OCI-LY1 (cell line): Measurements from ENCODE around the gene ERCC2.
"Not testable (repeated sequence)": the region's sequence is repeated elsewhere in the genome, so short reads cannot be mapped to it uniquely, and the experiment has no call there.

Experiments
- H2AFZ ChIP-seq: fragments of 200-600 bp; sonication (generic), shearing (Covaris generic); 2 replicates; pipeline ENCODE4 v1.6.0; 2014; ENCODE audit warnings: antibody characterized with exemption, mild to moderate bottlenecking, low read length
- H3F3A ChIP-seq: fragments of 200-600 bp; sonication (generic), shearing (Covaris generic); 2 replicates; pipeline ENCODE4 v1.6.0; 2014; ENCODE audit warnings: mild to moderate bottlenecking, antibody characterized with exemption, low read length, moderate library complexity; ENCODE audit not compliant: insufficient read depth
- H3K27ac ChIP-seq: fragments of 200-600 bp; sonication (generic); 2 replicates; pipeline ENCODE4 v1.5.1; 2014; ENCODE audit warnings: low read length, mixed run types, mild to moderate bottlenecking, low read depth; ENCODE audit not compliant: poor library complexity, severe bottlenecking
- H3K27me3 ChIP-seq: fragments of 200-600 bp; sonication (generic); 2 replicates; pipeline ENCODE4 v1.6.0; 2014; ENCODE audit warnings: antibody characterized with exemption, mild to moderate bottlenecking, low read length, moderate library complexity; ENCODE audit not compliant: insufficient read depth
- H3K36me3 ChIP-seq: fragments of 200-600 bp; sonication (generic); 2 replicates; pipeline ENCODE4 v1.6.1; 2014; ENCODE audit warnings: mild to moderate bottlenecking, antibody characterized with exemption, low read length, moderate library complexity, mixed read lengths; ENCODE audit not compliant: insufficient read depth
- H3K4me1 ChIP-seq: fragments of 200-600 bp; sonication (generic); 2 replicates; pipeline ENCODE4 v1.5.1; 2014; ENCODE audit warnings: mild to moderate bottlenecking, low read length, moderate library complexity; ENCODE audit not compliant: insufficient read depth, severe bottlenecking
- H3K4me2 ChIP-seq: fragments of 200-600 bp; sonication (generic), shearing (Covaris generic); 2 replicates; pipeline ENCODE4 v1.6.1; 2014; ENCODE audit warnings: low read length
- H3K4me3 ChIP-seq: fragments of 200-600 bp; sonication (generic); 2 replicates; pipeline ENCODE4 v1.5.1; 2014; ENCODE audit warnings: low read length, low read depth, mild to moderate bottlenecking, mixed read lengths; ENCODE audit not compliant: poor library complexity, severe bottlenecking
- H3K79me2 ChIP-seq: fragments of 200-600 bp; shearing (Covaris generic); 2 replicates; pipeline ENCODE4 v1.6.1; 2016; ENCODE audit warnings: mixed run types, low read length, mixed read lengths; ENCODE audit not compliant: insufficient read depth
- H3K9ac ChIP-seq: fragments of 200-600 bp; sonication (generic), shearing (Covaris generic); 2 replicates; pipeline ENCODE4 v1.6.1; 2014; ENCODE audit warnings: mild to moderate bottlenecking, low read length, mixed read lengths
- H3K9me2 ChIP-seq: fragments of 200-600 bp; sonication (generic), shearing (Covaris generic); 2 replicates; pipeline ENCODE4 v1.6.1; 2014; ENCODE audit warnings: low read depth, mild to moderate bottlenecking, low read length, mixed read lengths
- H3K9me3 ChIP-seq: fragments of 200-600 bp; shearing (Covaris generic); 2 replicates; pipeline ENCODE4 v1.6.1; 2014; ENCODE audit warnings: low read length, mixed read lengths
- H4K20me1 ChIP-seq: fragments of 200-600 bp; sonication (generic), shearing (Covaris generic); 2 replicates; pipeline ENCODE4 v1.6.0; 2016; ENCODE audit warnings: mild to moderate bottlenecking, low read length; ENCODE audit not compliant: insufficient read depth
- CTCF ChIP-seq: fragments of 200-600 bp; sonication (generic), shearing (Covaris generic); IDR thresholded peaks from 2 replicates; pipeline ENCODE4 v1.5.1; 2017; ENCODE audit warnings: mild to moderate bottlenecking, antibody characterized with exemption, low read length, moderate library complexity, mixed read lengths
- EZH2 ChIP-seq: fragments of 200-600 bp; sonication (generic), shearing (Covaris generic); IDR thresholded peaks from 2 replicates; pipeline ENCODE4 v1.8.0; 2017; ENCODE audit warnings: borderline replicate concordance, mixed run types, mild to moderate bottlenecking, antibody characterized with exemption, low read length, moderate library complexity, mixed read lengths

Gene ERCC2

DNA sequence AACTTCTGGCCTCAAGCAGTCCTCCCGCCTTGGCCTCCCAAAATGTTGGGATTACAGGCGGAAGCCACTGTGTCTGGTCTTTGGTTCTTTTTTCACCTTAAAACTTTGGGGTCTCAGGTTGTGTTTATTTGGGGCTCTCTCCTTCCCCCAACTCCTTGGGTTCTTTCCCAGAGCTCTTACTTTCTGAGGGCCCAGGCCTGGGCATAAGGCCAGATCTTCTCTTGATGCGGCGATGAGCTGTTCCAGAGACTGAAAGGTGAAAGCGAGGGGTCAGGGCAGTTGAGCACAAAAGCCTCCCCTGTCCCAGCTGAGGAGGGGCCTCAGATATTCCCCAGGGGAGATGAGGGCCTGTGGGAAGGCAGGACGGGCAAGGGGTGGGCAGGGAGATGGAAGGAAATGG is 43.1 kb upstream of the ERCC2 start:
- no peak overlapping the region for H3K27ac ChIP-seq
- H3K9ac ChIP-seq = no peak overlapping the region
- TF ChIP-seq EZH2 (no peak), CTCF (no peak)
- H3K9me2 ChIP-seq = no peaks in the 10 kb centered on the region
- no peaks in the 10 kb centered on the region for H3K27me3 ChIP-seq
- no peaks in the 10 kb centered on the region for H4K20me1 ChIP-seq
- no peak overlapping the region for H3K4me2 ChIP-seq
- no peak overlapping the region for H2AFZ ChIP-seq
- no peaks in the 10 kb centered on the region for H3K79me2 ChIP-seq
- H3K9me3 ChIP-seq = no peaks in the 10 kb centered on the region
- H3K4me3 ChIP-seq = no peak overlapping the region
- peaks cover 45% of the 10 kb centered on the region for H3K36me3 ChIP-seq
- H3F3A ChIP-seq = no peaks in the 10 kb centered on the region
- H3K4me1 ChIP-seq = peaks cover 5% of the 10 kb centered on the region

DNA sequence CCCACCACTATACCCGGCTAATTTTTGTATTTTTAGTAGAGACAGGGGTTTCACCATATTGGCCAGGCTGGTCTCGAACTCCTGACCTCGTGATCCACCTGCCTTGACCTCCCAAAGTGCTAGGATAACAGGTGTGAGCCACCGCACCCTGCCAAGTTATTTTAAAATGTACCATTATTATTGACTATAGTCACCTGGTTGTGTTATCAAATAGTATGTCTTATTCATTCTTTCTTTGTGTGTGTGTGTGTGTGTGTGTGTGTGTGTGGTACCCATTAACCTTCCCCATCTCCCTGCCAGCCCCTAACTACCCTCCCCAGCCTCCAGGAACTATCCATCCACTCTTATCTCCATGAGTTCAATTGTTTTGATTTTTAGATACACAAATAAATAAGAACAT is 40.0 kb upstream of the ERCC2 start:
- Histone ChIP-seq H3K36me3 (peaks cover 38% of the 10 kb centered on the region), H3K4me1 (peaks cover 24% of the 10 kb centered on the region)
- H3F3A ChIP-seq, H3K9me2 ChIP-seq, H3K9ac ChIP-seq, H3K9me3 ChIP-seq, H3K4me3 ChIP-seq, H3K27ac ChIP-seq, H3K79me2 ChIP-seq, H4K20me1 ChIP-seq, H3K27me3 ChIP-seq, H2AFZ ChIP-seq, H3K4me2 ChIP-seq: not testable (repeated sequence)

- peaks cover 6% of the 10 kb centered on the region; the same call in 1 of the 2 replicates for H3K79me2 ChIP-seq
- TF ChIP-seq CTCF (no peak), EZH2 (no peak)
- peaks cover 35% of the 10 kb centered on the region for H3K36me3 ChIP-seq
- H3K4me3 ChIP-seq = no peak overlapping the region
- H3K4me2 ChIP-seq = no peak overlapping the region
- H3K9ac ChIP-seq = no peak overlapping the region
- H4K20me1 ChIP-seq = no peaks in the 10 kb centered on the region
- H3F3A ChIP-seq = no peaks in the 10 kb centered on the region
- peak overlapping the region; percentile 19 for H3K27ac ChIP-seq
- no peak overlapping the region for H2AFZ ChIP-seq
- no peaks in the 10 kb centered on the region for H3K27me3 ChIP-seq
- no peaks in the 10 kb centered on the region for H3K9me2 ChIP-seq
- H3K4me1 ChIP-seq = peaks cover 31% of the 10 kb centered on the region
- H3K9me3 ChIP-seq = no peaks in the 10 kb centered on the region
Measured at GRCh38 chr19:45409557-45409920, 39.2 kb upstream of the ERCC2 start.

DNA sequence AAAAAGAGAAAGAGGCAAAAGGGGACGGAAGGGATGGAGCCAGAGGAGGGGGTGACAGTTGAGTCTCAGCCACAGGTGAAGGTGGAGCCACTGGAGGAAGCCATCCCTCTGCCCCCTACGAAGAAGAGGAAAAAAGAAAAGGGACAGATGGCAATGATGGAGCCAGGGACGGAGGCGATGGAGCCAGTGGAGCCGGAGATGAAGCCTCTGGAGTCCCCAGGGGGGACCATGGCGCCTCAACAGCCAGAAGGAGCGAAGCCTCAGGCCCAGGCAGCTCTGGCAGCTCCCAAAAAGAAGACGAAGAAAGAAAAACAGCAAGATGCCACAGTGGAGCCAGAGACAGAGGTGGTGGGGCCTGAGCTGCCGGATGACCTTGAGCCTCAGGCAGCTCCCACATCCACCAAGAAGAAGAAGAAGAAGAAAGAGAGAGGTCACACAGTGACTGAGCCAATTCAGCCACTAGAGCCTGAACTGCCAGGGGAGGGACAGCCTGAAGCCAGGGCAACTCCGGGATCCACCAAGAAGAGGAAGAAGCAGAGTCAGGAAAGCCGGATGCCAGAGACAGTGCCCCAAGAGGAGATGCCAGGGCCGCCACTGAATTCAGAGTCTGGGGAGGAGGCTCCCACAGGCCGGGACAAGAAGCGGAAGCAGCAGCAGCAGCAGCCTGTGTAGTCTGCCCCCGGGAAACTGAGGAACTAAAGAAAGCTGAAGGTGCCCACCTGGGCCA is 38.6 kb upstream of the ERCC2 start:
- TF ChIP-seq CTCF (no peak), EZH2 (no peak)
- H3K27ac ChIP-seq = peak overlapping the region; percentile 19
- no peaks in the 10 kb centered on the region for H3K27me3 ChIP-seq
- no peaks in the 10 kb centered on the region for H3K9me3 ChIP-seq
- no peak overlapping the region for H3K4me2 ChIP-seq
- no peak overlapping the region for H3K4me3 ChIP-seq
- H4K20me1 ChIP-seq = no peaks in the 10 kb centered on the region
- H2AFZ ChIP-seq = no peak overlapping the region
- H3K9me2 ChIP-seq = no peaks in the 10 kb centered on the region
- peaks cover 29% of the 10 kb centered on the region for H3K36me3 ChIP-seq
- peaks cover 37% of the 10 kb centered on the region for H3K4me1 ChIP-seq
- H3K9ac ChIP-seq = no peak overlapping the region
- peaks cover 6% of the 10 kb centered on the region; the same call in 1 of the 2 replicates for H3K79me2 ChIP-seq
- H3F3A ChIP-seq = no peaks in the 10 kb centered on the region
